Measurements from ENCODE around the gene MICALL1. TPM values are rescaled to one million over a fixed set of nuclear protein-coding genes. Genes with fewer than 3 reads are reported as not detected.

Gene MICALL1
- total RNA-seq, 4 donors from 2014 or later, result 125 to 157 (median 131) TPM

GRCh38 chr22:37967637-37968451, 61.7 kb downstream of the MICALL1 start:
- WGBS, result 86% methylated on average over 11 of the region's 14 CpGs
- no peak overlapping the region for H3K4me3 ChIP-seq
- DNase-seq (ENCODE audit: low spot score in 2 of 2), result no peak
- peaks cover 36% of the 10 kb centered on the region for H3K36me3 ChIP-seq
- no peaks in the 10 kb centered on the region for H3K9me3 ChIP-seq
- peaks cover 16% of the 10 kb centered on the region for H3K4me1 ChIP-seq
- no peak for TF ChIP-seq POLR2A (IDR thresholded peaks at IDR 0.05)
- no peak for TF ChIP-seq EP300 (IDR thresholded peaks at IDR 0.05)
- TF ChIP-seq, protein P1, sequence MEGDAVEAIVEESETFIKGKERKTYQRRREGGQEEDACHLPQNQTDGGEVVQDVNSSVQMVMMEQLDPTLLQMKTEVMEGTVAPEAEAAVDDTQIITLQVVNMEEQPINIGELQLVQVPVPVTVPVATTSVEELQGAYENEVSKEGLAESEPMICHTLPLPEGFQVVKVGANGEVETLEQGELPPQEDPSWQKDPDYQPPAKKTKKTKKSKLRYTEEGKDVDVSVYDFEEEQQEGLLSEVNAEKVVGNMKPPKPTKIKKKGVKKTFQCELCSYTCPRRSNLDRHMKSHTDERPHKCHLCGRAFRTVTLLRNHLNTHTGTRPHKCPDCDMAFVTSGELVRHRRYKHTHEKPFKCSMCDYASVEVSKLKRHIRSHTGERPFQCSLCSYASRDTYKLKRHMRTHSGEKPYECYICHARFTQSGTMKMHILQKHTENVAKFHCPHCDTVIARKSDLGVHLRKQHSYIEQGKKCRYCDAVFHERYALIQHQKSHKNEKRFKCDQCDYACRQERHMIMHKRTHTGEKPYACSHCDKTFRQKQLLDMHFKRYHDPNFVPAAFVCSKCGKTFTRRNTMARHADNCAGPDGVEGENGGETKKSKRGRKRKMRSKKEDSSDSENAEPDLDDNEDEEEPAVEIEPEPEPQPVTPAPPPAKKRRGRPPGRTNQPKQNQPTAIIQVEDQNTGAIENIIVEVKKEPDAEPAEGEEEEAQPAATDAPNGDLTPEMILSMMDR (IDR thresholded peaks at IDR 0.05), result no peak
- TF ChIP-seq POLR2AphosphoS5 (IDR thresholded peaks at IDR 0.05), result no peak
- no peak overlapping the region for H3K27ac ChIP-seq
- H3K27me3 ChIP-seq, result no peaks in the 10 kb centered on the region

DNA sequence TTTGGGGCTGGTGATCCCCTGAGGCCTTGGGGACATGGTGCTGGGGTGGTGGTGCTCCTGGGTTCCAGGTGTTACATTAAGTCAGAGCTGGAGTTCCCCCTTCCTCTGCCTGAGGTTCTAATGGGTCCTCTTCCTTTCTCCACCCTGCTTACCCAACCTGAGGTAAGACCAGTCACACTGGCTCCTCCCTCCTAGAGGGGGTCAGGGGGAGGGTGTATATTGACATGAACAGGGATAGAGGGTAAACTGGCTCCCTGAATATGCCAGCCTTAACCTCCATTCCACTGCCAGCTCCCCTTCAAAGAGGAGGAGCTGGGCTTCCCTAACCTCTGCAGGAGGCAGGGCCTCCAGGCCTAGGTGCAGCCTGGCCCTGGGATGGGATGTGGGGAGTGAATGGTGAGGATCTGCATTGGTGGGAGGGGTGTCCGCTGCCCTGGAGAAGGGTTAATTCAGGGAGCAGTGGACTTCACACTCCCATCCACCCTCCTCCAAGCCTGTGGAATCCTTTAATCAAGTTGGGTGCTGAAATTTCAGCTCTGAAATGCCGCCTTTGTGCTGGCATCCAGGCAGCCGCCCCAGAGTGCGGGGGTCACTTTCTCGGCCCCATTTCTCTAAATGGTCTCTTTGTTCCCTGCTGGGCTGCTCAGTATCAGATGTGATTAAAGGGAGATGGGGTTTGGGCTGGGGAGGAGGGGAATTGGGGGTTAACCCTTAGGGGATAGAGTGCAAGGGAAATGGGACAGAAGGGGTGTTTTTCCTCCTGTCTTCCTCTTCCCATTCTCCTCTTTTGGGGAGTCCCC, 62.6 kb downstream of the MICALL1 start:
- 78% methylated on average over 5 of the region's 5 CpGs for WGBS
- no peak overlapping the region for H3K4me3 ChIP-seq
- H3K27me3 ChIP-seq, result no peaks in the 10 kb centered on the region
- no peak for DNase-seq (ENCODE audit: low spot score in 2 of 2)
- H3K36me3 ChIP-seq, result peaks cover 35% of the 10 kb centered on the region
- peaks cover 16% of the 10 kb centered on the region for H3K4me1 ChIP-seq
- no peak overlapping the region for H3K27ac ChIP-seq
- H3K9me3 ChIP-seq, result no peaks in the 10 kb centered on the region
- TF ChIP-seq POLR2AphosphoS5 (IDR thresholded peaks at IDR 0.05) (no peak), POLR2A (IDR thresholded peaks at IDR 0.05) (no peak), EP300 (IDR thresholded peaks at IDR 0.05) (no peak)
- TF ChIP-seq, protein P1 (IDR thresholded peaks at IDR 0.05), result no peak

- H3K36me3 ChIP-seq, result peaks cover 35% of the 10 kb centered on the region
- H3K4me3 ChIP-seq, result no peak overlapping the region
- H3K27ac ChIP-seq, result no peak overlapping the region
- TF ChIP-seq EP300 (IDR thresholded peaks at IDR 0.05) (no peak), POLR2A (IDR thresholded peaks at IDR 0.05) (no peak)
- peaks cover 7% of the 10 kb centered on the region for H3K4me1 ChIP-seq
- whole genome bisulfite sequencing, result 91% methylated on average over 4 of the region's 4 CpGs
- DNase-seq (ENCODE audit: low spot score in 2 of 2), result no peak
- H3K9me3 ChIP-seq, result no peaks in the 10 kb centered on the region
- no peaks in the 10 kb centered on the region for H3K27me3 ChIP-seq
These were observed 64.8 kb downstream of the MICALL1 start for GRCh38 chr22:37970864-37971263.

- no peaks in the 10 kb centered on the region for H3K27me3 ChIP-seq
- H3K36me3 ChIP-seq, result peaks cover 33% of the 10 kb centered on the region
- peaks cover under 1% of the 10 kb centered on the region for H3K4me1 ChIP-seq
- H3K27ac ChIP-seq, result no peak overlapping the region
- no peak overlapping the region for H3K4me3 ChIP-seq
- TF ChIP-seq, protein P1 (IDR thresholded peaks at IDR 0.05), result no peak
- TF ChIP-seq POLR2A (IDR thresholded peaks at IDR 0.05) (no peak), EP300 (IDR thresholded peaks at IDR 0.05) (no peak), POLR2AphosphoS5 (IDR thresholded peaks at IDR 0.05) (no peak)
- no peak for DNase-seq (ENCODE audit: low spot score in 2 of 2)
- WGBS, result 77% methylated on average over 6 of the region's 7 CpGs
- H3K9me3 ChIP-seq, result no peaks in the 10 kb centered on the region
These were observed 65.7 kb downstream of the MICALL1 start for GRCh38 chr22:37971475-37972434.

DNA sequence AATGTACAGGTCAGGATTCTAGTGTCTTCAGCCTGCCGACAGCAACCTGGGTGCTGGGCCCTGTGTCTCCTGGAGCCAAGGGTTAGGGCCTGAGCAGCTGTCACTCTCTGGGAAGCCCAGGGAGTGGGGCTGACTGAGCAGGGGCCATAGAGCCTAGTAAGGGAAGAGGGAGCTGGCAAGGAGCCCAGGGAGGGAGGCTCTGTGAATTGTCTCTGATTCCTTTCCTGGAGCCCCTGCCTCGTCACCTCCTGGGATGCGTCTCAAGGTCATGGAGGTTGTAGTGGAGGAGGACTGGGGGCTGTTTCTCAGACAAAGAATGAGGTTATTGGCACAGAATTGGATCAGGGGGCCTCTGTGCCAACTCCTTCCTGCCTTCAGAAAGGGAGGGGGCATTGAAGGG, 66.4 kb downstream of the MICALL1 start:
- Histone ChIP-seq H3K4me1 (no peaks in the 10 kb centered on the region), H3K36me3 (peaks cover 25% of the 10 kb centered on the region), H3K9me3 (no peaks in the 10 kb centered on the region), H3K27ac (no peak overlapping the region), H3K27me3 (no peaks in the 10 kb centered on the region), H3K4me3 (no peak overlapping the region)
- TF ChIP-seq, protein P1 (IDR thresholded peaks at IDR 0.05), result no peak
- TF ChIP-seq POLR2A (IDR thresholded peaks at IDR 0.05) (no peak), EP300 (IDR thresholded peaks at IDR 0.05) (no peak), POLR2AphosphoS5 (IDR thresholded peaks at IDR 0.05) (no peak)
- WGBS, result 74% methylated on average over 3 of the region's 3 CpGs
- no peak for DNase-seq (ENCODE audit: low spot score in 2 of 2)
